ENCODE measurements around the gene DENND1B.
A peak's percentile ranks its signal among the peaks of the same experiment; 100 is the strongest.

The DENND1B gene

DNA sequence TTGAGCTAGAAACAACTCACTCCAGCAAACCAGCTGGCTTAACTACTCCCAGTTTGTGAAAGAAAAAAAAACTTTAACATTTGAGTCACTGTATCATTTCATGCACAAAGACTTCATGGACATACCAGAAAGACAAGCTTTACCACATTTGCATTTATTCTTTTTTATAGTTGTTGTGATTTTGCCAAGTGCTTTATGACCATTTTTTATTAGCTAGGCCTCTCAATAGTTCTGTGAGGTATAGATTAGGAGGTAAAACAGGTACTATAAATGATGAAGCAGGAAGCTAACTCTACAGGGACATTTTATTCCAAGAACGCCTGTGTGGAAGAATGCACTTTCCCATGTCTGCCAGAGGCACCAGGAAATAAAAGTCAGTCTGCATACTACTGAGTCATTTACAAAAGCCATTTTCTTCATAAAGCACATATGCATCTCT lies 8.2 kb upstream of the DENND1B start:
- Histone ChIP-seq H3K27me3 (ENCODE audit: control insufficient read depth, insufficient read depth, low read length) (no peaks in the 10 kb centered on the region), H3K36me3 (ENCODE audit: control insufficient read depth, insufficient read depth, low read length) (no peaks in the 10 kb centered on the region), H3K9me3 (ENCODE audit: control insufficient read depth, insufficient read depth, low read length) (no peaks in the 10 kb centered on the region), H3K4me3 (ENCODE audit: low read length) (no peak overlapping the region), H3K4me1 (ENCODE audit: control insufficient read depth, insufficient read depth, low read length) (no peaks in the 10 kb centered on the region), H3K27ac (ENCODE audit: low read length) (no peak overlapping the region)
- DNase-seq (ENCODE audit: low read depth, low spot score): no peak
- no CpG with 5 or more reads among the region's 1 CpG for WGBS (ENCODE audit: insufficient coverage, insufficient read length)

DNA sequence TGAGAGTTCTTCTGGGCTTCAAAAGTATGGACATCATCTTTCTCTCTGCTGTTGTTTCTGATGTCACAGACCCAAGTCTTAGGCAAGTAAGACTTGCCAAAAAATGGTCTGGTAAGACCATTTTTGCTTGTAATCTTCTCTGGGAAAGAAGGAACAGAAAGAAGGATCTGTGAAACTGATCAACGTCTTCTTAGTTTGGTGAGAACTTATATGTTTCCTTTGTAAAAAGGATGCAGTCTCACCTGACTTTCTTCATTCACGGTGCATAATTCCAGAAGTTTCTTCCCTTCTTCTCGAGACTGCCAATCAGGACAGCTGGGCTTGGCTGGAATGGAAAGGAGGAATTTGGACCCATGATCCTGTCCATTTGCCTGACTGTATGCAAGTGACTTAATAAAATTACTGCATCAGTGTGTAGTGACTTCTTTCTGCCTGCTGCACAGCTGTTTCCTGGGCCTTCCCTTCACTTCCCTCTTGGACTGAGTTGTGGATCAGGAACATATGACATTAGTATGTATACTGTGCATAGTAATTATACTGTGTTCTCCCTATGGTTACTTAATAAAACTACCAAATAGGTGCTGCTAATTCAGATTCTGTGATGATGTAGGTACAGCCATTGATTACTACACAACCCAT lies 7.6 kb upstream of the DENND1B start:
- WGBS (ENCODE audit: insufficient coverage, insufficient read length): no CpG with 5 or more reads among the region's 3 CpGs
- Histone ChIP-seq H3K36me3 (ENCODE audit: control insufficient read depth, insufficient read depth, low read length) (no peaks in the 10 kb centered on the region), H3K9me3 (ENCODE audit: control insufficient read depth, insufficient read depth, low read length) (no peaks in the 10 kb centered on the region), H3K27me3 (ENCODE audit: control insufficient read depth, insufficient read depth, low read length) (no peaks in the 10 kb centered on the region), H3K27ac (ENCODE audit: low read length) (no peak overlapping the region), H3K4me1 (ENCODE audit: control insufficient read depth, insufficient read depth, low read length) (no peaks in the 10 kb centered on the region), H3K4me3 (ENCODE audit: low read length) (no peak overlapping the region)
- no peak for DNase-seq (ENCODE audit: low read depth, low spot score)

DNA sequence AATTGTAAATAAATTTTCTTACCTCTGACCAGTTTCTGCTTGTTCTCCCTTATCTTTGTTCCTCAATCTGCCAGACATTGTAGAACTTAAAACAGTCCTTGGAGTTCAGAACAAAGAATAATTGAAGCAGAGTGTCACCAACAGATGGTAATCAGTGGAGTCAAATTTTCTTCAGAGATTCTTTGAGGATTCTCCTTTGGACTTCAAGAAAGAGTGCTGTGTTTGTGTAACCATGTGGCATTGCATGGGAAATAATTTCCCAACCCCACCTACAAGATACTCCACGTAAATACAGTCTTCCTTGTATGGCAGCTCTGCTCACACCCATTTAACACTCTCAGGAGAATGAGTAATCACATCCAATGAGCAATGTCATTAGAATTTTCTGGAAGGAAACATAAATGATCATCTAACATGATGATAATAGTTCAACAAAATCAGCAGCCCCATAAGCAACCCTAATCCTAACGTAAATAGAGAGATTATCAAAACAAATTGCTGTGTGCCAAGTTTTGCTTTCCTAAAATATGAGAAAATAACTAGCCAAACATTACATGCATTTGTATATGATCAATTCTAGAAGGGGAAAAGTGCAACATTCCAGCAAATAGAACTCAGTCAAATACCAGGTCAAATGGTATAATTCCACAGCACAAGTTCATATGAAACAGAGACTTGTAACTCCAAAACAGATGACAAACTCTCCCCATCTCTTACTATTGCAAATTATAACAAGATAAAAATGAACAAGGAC lies 6.9 kb upstream of the DENND1B start:
- Histone ChIP-seq H3K27ac (ENCODE audit: low read length) (no peak overlapping the region), H3K36me3 (ENCODE audit: control insufficient read depth, insufficient read depth, low read length) (no peaks in the 10 kb centered on the region), H3K9me3 (ENCODE audit: control insufficient read depth, insufficient read depth, low read length) (no peaks in the 10 kb centered on the region), H3K4me1 (ENCODE audit: control insufficient read depth, insufficient read depth, low read length) (no peaks in the 10 kb centered on the region), H3K27me3 (ENCODE audit: control insufficient read depth, insufficient read depth, low read length) (no peaks in the 10 kb centered on the region), H3K4me3 (ENCODE audit: low read length) (no peak overlapping the region)
- no CpG with 5 or more reads among the region's 2 CpGs for WGBS (ENCODE audit: insufficient coverage, insufficient read length)
- no peak for DNase-seq (ENCODE audit: low read depth, low spot score)

DNA sequence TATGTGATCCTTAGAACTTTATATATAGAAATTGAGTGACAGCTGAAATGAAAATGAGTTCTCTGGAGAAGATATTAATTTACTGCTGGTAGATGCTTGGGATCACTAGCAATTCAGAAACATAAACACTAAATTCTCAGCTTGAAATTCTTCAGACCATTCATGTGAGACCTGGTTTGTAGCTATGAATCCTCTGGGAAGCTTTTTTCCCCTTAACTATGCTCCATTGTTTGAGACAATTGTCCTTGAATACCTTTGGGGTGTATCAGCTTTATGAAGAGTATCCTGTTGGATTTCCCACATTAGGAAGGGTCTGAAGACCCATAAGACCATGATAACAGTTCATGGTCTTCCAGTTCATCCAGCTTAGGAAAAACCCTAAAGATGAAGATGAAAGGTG lies 4.6 kb upstream of the DENND1B start:
- DNase-seq (ENCODE audit: low read depth, low spot score): no peak

DNA sequence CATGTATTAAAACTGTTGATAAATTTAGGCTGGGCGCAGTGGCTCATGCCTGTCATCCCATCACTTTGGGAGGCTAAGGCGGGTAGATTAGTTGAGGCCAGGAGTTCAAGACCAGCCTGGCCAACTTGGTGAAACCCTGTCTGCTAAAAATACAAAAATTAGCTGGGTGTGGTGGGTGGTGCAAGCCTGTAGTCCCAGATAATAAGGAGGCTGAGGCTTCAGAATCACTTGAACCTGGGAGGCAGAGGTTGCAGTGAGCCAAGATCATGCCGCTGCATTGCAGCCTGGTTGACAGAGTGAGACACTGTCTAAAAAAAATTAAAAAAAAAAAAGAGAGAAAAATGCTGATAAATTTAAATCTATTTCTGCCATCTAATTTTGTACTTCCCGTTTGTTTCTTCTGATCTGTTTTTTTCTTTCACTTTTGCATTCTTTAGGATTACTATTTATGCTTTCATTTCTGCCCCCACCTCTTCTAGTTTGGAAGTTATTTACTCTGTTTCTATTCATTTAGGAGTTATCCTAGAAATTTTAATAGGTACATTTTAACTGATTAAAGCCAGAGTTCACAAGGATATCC lies 3.2 kb upstream of the DENND1B start:
- Histone ChIP-seq H3K9me3 (ENCODE audit: control insufficient read depth, insufficient read depth, low read length) (no peaks in the 10 kb centered on the region), H3K27ac (ENCODE audit: low read length) (no peak overlapping the region), H3K36me3 (ENCODE audit: control insufficient read depth, insufficient read depth, low read length) (no peaks in the 10 kb centered on the region), H3K4me1 (ENCODE audit: control insufficient read depth, insufficient read depth, low read length) (no peaks in the 10 kb centered on the region), H3K4me3 (ENCODE audit: low read length) (no peak overlapping the region), H3K27me3 (ENCODE audit: control insufficient read depth, insufficient read depth, low read length) (no peaks in the 10 kb centered on the region)
- no peak for DNase-seq (ENCODE audit: low read depth, low spot score)
- WGBS (ENCODE audit: insufficient coverage, insufficient read length): no CpG with 5 or more reads among the region's 4 CpGs

More for the DNA sequence above, 4.6 kb upstream of the DENND1B start:
- H3K27ac ChIP-seq (ENCODE audit: low read length): no peak overlapping the region
- no peaks in the 10 kb centered on the region for H3K36me3 ChIP-seq (ENCODE audit: control insufficient read depth, insufficient read depth, low read length)
- no peaks in the 10 kb centered on the region for H3K4me1 ChIP-seq (ENCODE audit: control insufficient read depth, insufficient read depth, low read length)
- H3K27me3 ChIP-seq (ENCODE audit: control insufficient read depth, insufficient read depth, low read length): no peaks in the 10 kb centered on the region
- no peaks in the 10 kb centered on the region for H3K9me3 ChIP-seq (ENCODE audit: control insufficient read depth, insufficient read depth, low read length)
- H3K4me3 ChIP-seq (ENCODE audit: low read length): no peak overlapping the region

DNA sequence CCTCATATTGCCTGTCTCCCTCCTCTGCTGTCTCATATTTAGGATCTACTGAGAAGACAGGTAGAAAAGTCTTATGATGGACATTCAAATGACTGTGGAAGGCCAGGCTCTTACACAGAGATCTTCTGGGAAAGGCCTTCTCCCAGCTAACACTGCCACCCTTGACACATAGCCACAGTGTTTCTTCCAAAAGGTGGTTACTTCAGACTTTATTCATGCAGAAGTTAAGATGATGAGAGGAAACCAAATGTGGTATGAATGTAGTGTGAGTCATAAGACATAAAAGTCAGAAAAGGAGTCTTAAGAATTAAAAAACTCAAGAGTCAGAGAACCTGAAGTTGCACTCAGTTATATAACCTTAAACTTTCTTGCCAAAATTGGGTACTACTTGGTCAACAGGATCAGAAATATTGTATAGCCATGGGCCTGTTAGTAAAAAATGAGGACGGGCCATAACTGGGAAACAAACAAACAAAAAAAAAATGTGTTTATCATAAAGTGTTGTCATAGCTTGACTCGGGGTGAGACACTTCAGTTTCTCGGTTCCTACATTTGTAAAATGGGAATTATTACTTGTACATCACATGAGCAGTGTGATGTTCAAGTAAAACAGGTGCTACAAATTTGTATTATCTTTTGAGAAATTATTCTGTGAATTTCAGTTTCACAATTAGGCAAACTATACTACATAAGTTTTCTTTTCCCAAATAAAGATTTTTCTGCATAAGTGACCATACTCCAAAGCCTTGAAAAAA lies 1.2 kb upstream of the DENND1B start:
- H3K9me3 ChIP-seq (ENCODE audit: control insufficient read depth, insufficient read depth, low read length): no peaks in the 10 kb centered on the region
- H3K27me3 ChIP-seq (ENCODE audit: control insufficient read depth, insufficient read depth, low read length): no peaks in the 10 kb centered on the region
- no peaks in the 10 kb centered on the region for H3K4me1 ChIP-seq (ENCODE audit: control insufficient read depth, insufficient read depth, low read length)
- WGBS (ENCODE audit: insufficient coverage, insufficient read length): no CpG with 5 or more reads among the region's 3 CpGs
- no peaks in the 10 kb centered on the region for H3K36me3 ChIP-seq (ENCODE audit: control insufficient read depth, insufficient read depth, low read length)
- DNase-seq (ENCODE audit: low read depth, low spot score): no peak
- no peak overlapping the region for H3K27ac ChIP-seq (ENCODE audit: low read length)
- H3K4me3 ChIP-seq (ENCODE audit: low read length): no peak overlapping the region

DNA sequence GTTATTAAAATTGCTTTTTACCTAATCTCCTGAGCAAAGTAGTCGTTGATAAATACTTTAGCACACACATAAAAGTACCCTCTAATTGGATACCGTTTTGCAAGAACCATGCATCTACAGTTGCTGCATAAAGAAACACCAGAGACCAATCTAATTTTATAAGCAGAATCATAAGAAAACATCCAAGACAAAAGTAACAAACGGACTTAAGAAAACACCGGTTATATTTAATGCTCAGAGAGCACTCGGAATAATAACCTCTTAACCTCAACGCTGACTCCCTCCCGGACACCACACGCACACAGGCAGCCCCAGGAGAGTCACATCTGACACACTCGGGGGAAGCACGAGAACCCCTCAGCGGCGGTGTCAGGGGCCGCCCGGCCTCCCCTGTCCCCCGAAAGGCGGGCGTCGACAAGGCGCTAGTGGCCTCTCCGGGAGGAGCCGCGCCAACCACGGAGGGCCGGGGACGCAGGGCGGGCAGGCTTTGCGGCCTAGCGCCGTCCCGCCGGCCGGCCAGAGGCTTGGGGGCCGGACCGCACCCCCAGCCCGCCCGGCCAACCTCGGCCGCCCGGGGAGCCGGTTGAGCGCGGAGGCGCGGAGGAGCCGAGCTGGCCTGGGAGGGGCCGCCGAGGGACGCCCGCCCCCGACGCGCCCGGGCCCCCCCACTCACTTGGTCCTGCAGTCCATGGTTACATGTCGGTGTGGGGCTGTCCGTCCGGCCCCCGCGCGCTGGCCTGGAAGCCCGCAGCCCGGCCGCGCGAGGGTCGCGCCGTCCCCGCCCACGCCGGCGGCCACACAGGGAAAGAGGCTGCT lies 606 bp downstream of the DENND1B start:
- Histone ChIP-seq H3K27ac (ENCODE audit: low read length) (no peak overlapping the region), H3K4me3 (ENCODE audit: low read length) (peak overlapping the region; percentile 73; the same call in 1 of the 2 replicates), H3K27me3 (ENCODE audit: control insufficient read depth, insufficient read depth, low read length) (no peaks in the 10 kb centered on the region), H3K36me3 (ENCODE audit: control insufficient read depth, insufficient read depth, low read length) (no peaks in the 10 kb centered on the region), H3K9me3 (ENCODE audit: control insufficient read depth, insufficient read depth, low read length) (no peaks in the 10 kb centered on the region), H3K4me1 (ENCODE audit: control insufficient read depth, insufficient read depth, low read length) (no peaks in the 10 kb centered on the region)
- DNase-seq (ENCODE audit: low read depth, low spot score): no peak
- no CpG with 5 or more reads among the region's 71 CpGs for WGBS (ENCODE audit: insufficient coverage, insufficient read length)

DNA sequence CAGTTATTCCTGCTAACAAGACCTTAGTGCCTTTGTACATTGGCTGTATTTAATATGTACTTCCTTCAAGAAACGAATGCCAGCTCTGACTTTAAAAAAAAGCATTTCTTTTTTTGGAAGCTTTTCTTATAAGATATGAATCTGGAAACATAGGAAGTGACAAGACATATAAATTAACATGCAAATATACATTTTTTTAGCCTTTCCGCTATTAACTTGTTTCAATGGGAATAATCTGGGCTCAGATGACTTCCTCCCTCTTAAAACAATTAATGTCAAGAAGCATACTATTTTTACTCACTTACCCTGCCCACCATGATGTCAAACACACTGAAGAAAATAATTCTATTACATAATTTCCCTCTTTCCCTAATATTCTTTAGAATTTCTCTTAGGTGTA lies 1.4 kb downstream of the DENND1B start:
- no CpG with 5 or more reads among the region's 2 CpGs for WGBS (ENCODE audit: insufficient coverage, insufficient read length)

DNA sequence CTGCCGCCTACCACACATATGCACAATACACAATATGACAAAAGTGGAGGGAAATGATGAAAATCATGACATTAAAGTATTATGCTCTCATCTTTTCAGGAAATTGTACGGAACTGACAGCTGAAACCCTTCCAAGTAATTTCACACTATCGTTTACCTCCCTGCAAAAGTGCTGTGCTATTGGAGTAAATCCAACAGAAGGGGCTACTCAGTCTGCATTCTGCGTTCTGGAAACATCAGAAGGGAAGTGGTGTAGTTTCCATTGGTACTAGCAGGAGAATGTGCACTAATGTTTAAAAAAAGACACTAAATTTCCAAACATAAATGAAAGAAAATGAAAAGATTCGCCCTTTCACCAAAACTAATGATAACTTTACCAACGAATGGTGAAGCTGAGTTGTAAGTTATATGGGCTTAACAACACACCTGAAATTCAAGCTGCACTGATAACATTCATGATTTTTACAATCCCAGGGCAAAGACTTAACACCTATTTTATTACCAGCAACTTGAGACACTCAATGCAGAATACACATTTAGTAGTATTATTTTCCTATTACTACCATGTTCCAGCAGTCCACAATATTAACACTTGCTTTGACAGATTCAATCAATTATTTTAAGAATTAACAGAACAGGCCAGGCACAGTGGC lies 3.2 kb downstream of the DENND1B start:
- no peak overlapping the region for H3K27ac ChIP-seq (ENCODE audit: low read length)
- no peaks in the 10 kb centered on the region for H3K27me3 ChIP-seq (ENCODE audit: control insufficient read depth, insufficient read depth, low read length)
- no peaks in the 10 kb centered on the region for H3K4me1 ChIP-seq (ENCODE audit: control insufficient read depth, insufficient read depth, low read length)
- H3K36me3 ChIP-seq (ENCODE audit: control insufficient read depth, insufficient read depth, low read length): no peaks in the 10 kb centered on the region
- no CpG with 5 or more reads among the region's 6 CpGs for WGBS (ENCODE audit: insufficient coverage, insufficient read length)
- H3K9me3 ChIP-seq (ENCODE audit: control insufficient read depth, insufficient read depth, low read length): no peaks in the 10 kb centered on the region
- no peak overlapping the region for H3K4me3 ChIP-seq (ENCODE audit: low read length)
- no peak for DNase-seq (ENCODE audit: low read depth, low spot score)

More for the DNA sequence above, 1.4 kb downstream of the DENND1B start:
- Histone ChIP-seq H3K27ac (ENCODE audit: low read length) (no peak overlapping the region), H3K9me3 (ENCODE audit: control insufficient read depth, insufficient read depth, low read length) (no peaks in the 10 kb centered on the region), H3K4me1 (ENCODE audit: control insufficient read depth, insufficient read depth, low read length) (no peaks in the 10 kb centered on the region), H3K36me3 (ENCODE audit: control insufficient read depth, insufficient read depth, low read length) (no peaks in the 10 kb centered on the region), H3K27me3 (ENCODE audit: control insufficient read depth, insufficient read depth, low read length) (no peaks in the 10 kb centered on the region), H3K4me3 (ENCODE audit: low read length) (no peak overlapping the region)
- DNase-seq (ENCODE audit: low read depth, low spot score): no peak
